GM23248 (cell line): ENCODE measurements around the gene IMMT. TPM values are rescaled to one million over a fixed set of nuclear protein-coding genes. Genes with fewer than 3 reads are reported as not detected.

Experiments used
- DNase-seq: peaks from one replicate; pipeline ENCODE4 v3.0.0-alpha.2; 2015
- H2AFZ ChIP-seq: fragments of 200-600 bp; sonication (generic); 2 replicates; pipeline ENCODE4 v1.6.1; 2016; ENCODE audit warnings: antibody characterized with exemption
- H3F3A ChIP-seq: fragments of 200-600 bp; sonication (generic); 2 replicates; pipeline ENCODE4 v1.6.1; 2016; ENCODE audit warnings: mild to moderate bottlenecking, antibody characterized with exemption, mixed run types; ENCODE audit not compliant: insufficient read depth
- H3K27ac ChIP-seq: fragments of 200-600 bp; sonication (generic); 2 replicates; pipeline ENCODE4 v1.5.1; 2016; ENCODE audit warnings: mild to moderate bottlenecking
- H3K27me3 ChIP-seq: fragments of 200-600 bp; sonication (generic); replicated peaks from 2 replicates; pipeline ENCODE4 v1.6.1; 2016; ENCODE audit warnings: mild to moderate bottlenecking; ENCODE audit not compliant: insufficient read depth
- H3K36me3 ChIP-seq: fragments of 200-600 bp; sonication (generic); 2 replicates; pipeline ENCODE4 v1.6.1; 2016; ENCODE audit warnings: low read depth, mild to moderate bottlenecking
- H3K4me1 ChIP-seq: fragments of 200-600 bp; sonication (generic); 2 replicates; pipeline ENCODE4 v1.6.1; 2016; ENCODE audit warnings: mild to moderate bottlenecking; ENCODE audit not compliant: insufficient read depth
- H3K4me2 ChIP-seq: fragments of 200-600 bp; sonication (generic); one replicate; pipeline ENCODE4 v1.6.1; 2016; ENCODE audit warnings: mild to moderate bottlenecking; ENCODE audit not compliant: unreplicated experiment
- H3K4me3 ChIP-seq: fragments of 200-600 bp; sonication (generic); 2 replicates; pipeline ENCODE4 v1.5.1; 2016; ENCODE audit warnings: mild to moderate bottlenecking
- H3K79me2 ChIP-seq: fragments of 200-600 bp; sonication (generic); 2 replicates; pipeline ENCODE4 v1.6.1; 2016; ENCODE audit warnings: mild to moderate bottlenecking; ENCODE audit not compliant: insufficient read depth
- H3K9ac ChIP-seq: fragments of 200-600 bp; sonication (generic); 2 replicates; pipeline ENCODE4 v1.6.1; 2016; ENCODE audit warnings: mild to moderate bottlenecking
- H3K9me2 ChIP-seq: fragments of 200-600 bp; sonication (generic); 2 replicates; pipeline ENCODE4 v1.6.1; 2016; ENCODE audit warnings: mixed run types, mild to moderate bottlenecking, moderate library complexity; ENCODE audit not compliant: insufficient read depth
- H3K9me3 ChIP-seq: fragments of 200-600 bp; sonication (generic); one replicate; pipeline ENCODE4 v1.6.1; 2017; ENCODE audit warnings: low read depth
- H4K20me1 ChIP-seq: fragments of 200-600 bp; sonication (generic); 2 replicates; pipeline ENCODE4 v1.6.0; 2016; ENCODE audit not compliant: insufficient read depth
- EZH2 ChIP-seq: fragments of 200-600 bp; sonication (generic); IDR thresholded peaks from 2 replicates; pipeline ENCODE4 v1.6.1; 2018; ENCODE audit warnings: antibody characterized with exemption, mild to moderate bottlenecking; ENCODE audit not compliant: insufficient read depth, poor library complexity, severe bottlenecking
- EZH2phosphoT487 ChIP-seq: fragments of 200-600 bp; sonication (generic); IDR thresholded peaks from 2 replicates; pipeline ENCODE4 v1.6.1; 2018; ENCODE audit warnings: antibody characterized with exemption, moderate library complexity, mild to moderate bottlenecking, low read depth; ENCODE audit not compliant: insufficient read depth
- WGBS, 2 experiments: methylation state at CpG; one replicate each; pipeline ENCODE4 v1.1.6; 2015 to 2017; ENCODE audit warnings: low lambda C conversion rate in 2 of 2, low coverage in 1 of 2; ENCODE audit errors: missing lambda C conversion rate in 2 of 2; 5-methylcytosine and 5-hydroxymethylcytosine counted together
- in situ Hi-C: fragments of 300-500 bp; cut with MboI; formaldehyde crosslinking; loops from 2 replicates; pipeline ENCODE4 v1.15.0; 2020
- polyA plus RNA-seq: library from polyadenylated mRNA; unstranded; fragments of >200 nt; fragmentation: Nextera tagmentation; extraction: Ambion mirVana; gene quantifications from 2 replicates; pipeline ENCODE4 v1.2.1, GENCODE V29; 2016
- total RNA-seq: library from RNA; depleted of rRNA; stranded (reverse); fragments of >200 nt; shearing (Covaris generic); gene quantifications from 2 replicates; pipeline ENCODE4 v1.2.3, GENCODE V29; 2014

Gene IMMT
- total and polyA plus RNA-seq, 2 experiments from 2014 or later: 60.4 to 75.4 TPM

- Histone ChIP-seq H3K9me2 (no peaks in the 10 kb centered on the region), H3F3A (peaks cover 12% of the 10 kb centered on the region; the same call in 1 of the 2 replicates), H3K9ac (no peak overlapping the region), H3K36me3 (no peaks in the 10 kb centered on the region), H3K9me3 (no peaks in the 10 kb centered on the region), H2AFZ (no peak overlapping the region), H3K4me3 (no peak overlapping the region), H3K4me1 (peaks cover 20% of the 10 kb centered on the region), H3K4me2 (no peak overlapping the region), H3K27me3 (no peaks in the 10 kb centered on the region), H4K20me1 (no peaks in the 10 kb centered on the region), H3K27ac (no peak overlapping the region), H3K79me2 (no peaks in the 10 kb centered on the region)
- in situ Hi-C loops: loop anchor here (10.0 kb wide), 1 partner anchor 149 kb away; no protein-coding TSS in a partner anchor
- TF ChIP-seq EZH2: no peak
- no peak for TF ChIP-seq EZH2phosphoT487
- WGBS, 2 experiments: 59 to 75% methylated on average over 4 of the region's 4 CpGs
- DNase-seq: no peak
These were observed 30.8 kb upstream of the IMMT start for GRCh38 chr2:86226070-86226469.

GRCh38 chr2:86225581-86225980, 30.3 kb upstream of the IMMT start:
- no peaks in the 10 kb centered on the region for H3K9me2 ChIP-seq
- H3K27me3 ChIP-seq: no peaks in the 10 kb centered on the region
- no peaks in the 10 kb centered on the region for H3K36me3 ChIP-seq
- H2AFZ ChIP-seq: no peak overlapping the region
- in situ Hi-C loops: loop anchor here (10.0 kb wide), 1 partner anchor 149 kb away; no protein-coding TSS in a partner anchor
- H3F3A ChIP-seq: peaks cover 12% of the 10 kb centered on the region; the same call in 1 of the 2 replicates
- H3K9me3 ChIP-seq: no peaks in the 10 kb centered on the region
- no peaks in the 10 kb centered on the region for H4K20me1 ChIP-seq
- no peak overlapping the region for H3K9ac ChIP-seq
- TF ChIP-seq EZH2phosphoT487: no peak
- TF ChIP-seq EZH2: no peak
- H3K4me2 ChIP-seq: no peak overlapping the region
- peaks cover 20% of the 10 kb centered on the region for H3K4me1 ChIP-seq
- H3K4me3 ChIP-seq: no peak overlapping the region
- no peak for DNase-seq
- no peaks in the 10 kb centered on the region for H3K79me2 ChIP-seq
- 77 to 86% methylated on average over 6 of the region's 6 CpGs for WGBS, 2 experiments
- no peak overlapping the region for H3K27ac ChIP-seq

- peaks cover 12% of the 10 kb centered on the region; the same call in 1 of the 2 replicates for H3F3A ChIP-seq
- in situ Hi-C loops: loop anchor here (10.0 kb wide), 1 partner anchor 150 kb away; no protein-coding TSS in a partner anchor
- DNase-seq: no peak
- no peak overlapping the region for H3K4me2 ChIP-seq
- no peak for TF ChIP-seq EZH2phosphoT487
- TF ChIP-seq EZH2: no peak
- H3K27me3 ChIP-seq: no peaks in the 10 kb centered on the region
- H3K79me2 ChIP-seq: no peaks in the 10 kb centered on the region
- 77 to 79% methylated on average over 9 of the region's 9 CpGs for WGBS, 2 experiments
- no peaks in the 10 kb centered on the region for H3K36me3 ChIP-seq
- H3K9me3 ChIP-seq: no peaks in the 10 kb centered on the region
- H3K4me1 ChIP-seq: peaks cover 20% of the 10 kb centered on the region
- H3K27ac ChIP-seq: no peak overlapping the region
- no peak overlapping the region for H3K4me3 ChIP-seq
- no peak overlapping the region for H3K9ac ChIP-seq
- no peaks in the 10 kb centered on the region for H3K9me2 ChIP-seq
- no peak overlapping the region for H2AFZ ChIP-seq
- no peaks in the 10 kb centered on the region for H4K20me1 ChIP-seq
These were observed 29.5 kb upstream of the IMMT start for GRCh38 chr2:86224645-86225355.

GRCh38 chr2:86223927-86224560, 28.8 kb upstream of the IMMT start:
- Histone ChIP-seq H3K4me1 (peaks cover 20% of the 10 kb centered on the region), H3K79me2 (no peaks in the 10 kb centered on the region), H3K9me3 (no peaks in the 10 kb centered on the region), H3K4me2 (peak overlapping the region; percentile 24), H3F3A (peaks cover 12% of the 10 kb centered on the region; the same call in 1 of the 2 replicates), H3K9me2 (no peaks in the 10 kb centered on the region), H3K9ac (peak overlapping the region; percentile 18; the same call in 1 of the 2 replicates), H3K27me3 (no peaks in the 10 kb centered on the region), H3K4me3 (no peak overlapping the region), H3K27ac (no peak overlapping the region), H4K20me1 (no peaks in the 10 kb centered on the region), H2AFZ (peak overlapping the region; percentile 55; the same call in 1 of the 2 replicates), H3K36me3 (no peaks in the 10 kb centered on the region)
- in situ Hi-C loops: loop anchor here (10.0 kb wide), 1 partner anchor 151 kb away; no protein-coding TSS in a partner anchor
- TF ChIP-seq EZH2 (no peak), EZH2phosphoT487 (no peak)
- WGBS, 2 experiments: 60 to 73% methylated on average over 2 of the region's 2 CpGs
- DNase-seq: no peak
